Neural cell (in vitro differentiated cells): Measurements from ENCODE around the gene SETD1A. TPM values are rescaled to one million over a fixed set of nuclear protein-coding genes. Genes with fewer than 3 reads are reported as not detected.

Source experiments
- H2AFZ ChIP-seq: fragments of 200-600, 300-800 bp; sonication (generic), shearing (Covaris generic); 2 replicates; pipeline ENCODE4 v1.6.0; 2014; ENCODE audit warnings: low read depth, mild to moderate bottlenecking, antibody characterized with exemption, low read length, moderate library complexity
- H3F3A ChIP-seq: fragments of 200-600 bp; shearing (Covaris generic); 2 replicates; pipeline ENCODE4 v1.6.1; 2016; ENCODE audit warnings: mild to moderate bottlenecking, moderate library complexity, mixed read lengths, antibody characterized with exemption, low read length; ENCODE audit not compliant: insufficient read depth, poor library complexity, severe bottlenecking
- H3K27ac ChIP-seq: fragments of 200-600, 300-800 bp; sonication (generic), shearing (Covaris generic); 2 replicates; pipeline ENCODE4 v1.5.1; 2014; ENCODE audit warnings: mild to moderate bottlenecking, low read length, moderate library complexity
- H3K27me3 ChIP-seq: fragments of 300-800, 200-600 bp; sonication (generic), shearing (Covaris generic); 2 replicates; pipeline ENCODE4 v1.6.0; 2014; ENCODE audit warnings: mild to moderate bottlenecking, low read depth, low read length, moderate library complexity; ENCODE audit not compliant: insufficient read depth
- H3K36me3 ChIP-seq: fragments of 300-800, 200-600 bp; sonication (generic), shearing (Covaris generic); 2 replicates; pipeline ENCODE4 v1.5.1; 2014; ENCODE audit warnings: mild to moderate bottlenecking, antibody characterized with exemption, low read length, moderate library complexity; ENCODE audit not compliant: insufficient read depth
- H3K4me2 ChIP-seq: fragments of 300-800, 200-600 bp; sonication (generic), shearing (Covaris generic); 2 replicates; pipeline ENCODE4 v1.6.0; 2014; ENCODE audit warnings: mild to moderate bottlenecking, low read length
- H3K4me3 ChIP-seq: fragments of 300-800, 200-600 bp; sonication (generic), shearing (Covaris generic); 2 replicates; pipeline ENCODE4 v1.5.1; 2014; ENCODE audit warnings: mild to moderate bottlenecking, low read length, moderate library complexity
- H3K79me2 ChIP-seq: fragments of 200-600 bp; shearing (Covaris generic); replicated peaks from 2 replicates; pipeline ENCODE4 v1.6.0; 2014; ENCODE audit warnings: mild to moderate bottlenecking, low read length, moderate library complexity; ENCODE audit not compliant: insufficient read depth
- H3K9ac ChIP-seq: fragments of 300-800, 200-600 bp; sonication (generic), shearing (Covaris generic); 2 replicates; pipeline ENCODE4 v1.6.1; 2016; ENCODE audit warnings: mild to moderate bottlenecking, low read length, mixed read lengths
- H3K9me2 ChIP-seq: fragments of 200-600 bp; shearing (Covaris generic); 2 replicates; pipeline ENCODE4 v1.6.1; 2016; ENCODE audit warnings: mild to moderate bottlenecking, low read length, mixed read lengths; ENCODE audit not compliant: insufficient read depth
- H3K9me3 ChIP-seq: fragments of 200-600, 300-800 bp; sonication (generic), shearing (Covaris generic); 2 replicates; pipeline ENCODE4 v1.6.1; 2016; ENCODE audit warnings: mild to moderate bottlenecking, mixed run types, low read length, moderate library complexity, mixed read lengths
- H4K20me1 ChIP-seq: fragments of 200-600 bp; shearing (Covaris generic); 2 replicates; pipeline ENCODE4 v1.6.1; 2016; ENCODE audit warnings: mild to moderate bottlenecking, mixed run types; ENCODE audit not compliant: insufficient read depth
- CTCF ChIP-seq: fragments of 450-650 bp; IDR thresholded peaks from 2 replicates; pipeline ENCODE4 v1.5.1; 2014; ENCODE audit warnings: antibody characterized with exemption, mild to moderate bottlenecking, moderate library complexity; ENCODE audit not compliant: poor library complexity, severe bottlenecking
- EP300 ChIP-seq: fragments of 450-650 bp; conservative IDR thresholded peaks from 2 replicates; pipeline ENCODE4 v1.6.1; 2014; ENCODE audit warnings: antibody characterized with exemption, mild to moderate bottlenecking, moderate library complexity; ENCODE audit not compliant: poor library complexity, severe bottlenecking
- EZH2 ChIP-seq: fragments of 200-600, 300-800 bp; shearing (Covaris generic), sonication (generic); IDR thresholded peaks from 2 replicates; pipeline ENCODE4 v1.6.1; 2014; ENCODE audit warnings: antibody characterized with exemption, low read length, borderline replicate concordance, mild to moderate bottlenecking; ENCODE audit not compliant: insufficient read depth, poor library complexity, severe bottlenecking
- MXI1 ChIP-seq: fragments of 450-650 bp; conservative IDR thresholded peaks from 2 replicates; pipeline ENCODE4 v1.6.1; 2014; ENCODE audit warnings: antibody characterized with exemption, mild to moderate bottlenecking; ENCODE audit not compliant: poor library complexity, severe bottlenecking
- POLR2AphosphoS5 ChIP-seq: IDR thresholded peaks from 2 replicates; pipeline ENCODE4 v1.6.1; 2012
- RAD21 ChIP-seq: fragments of 450-650 bp; conservative IDR thresholded peaks from 2 replicates; pipeline ENCODE4 v1.6.1; 2014; ENCODE audit warnings: antibody characterized with exemption, mild to moderate bottlenecking, moderate library complexity
- REST ChIP-seq: IDR thresholded peaks from 2 replicates; pipeline ENCODE4 v1.6.1; 2012; ENCODE audit warnings: borderline replicate concordance
- SMC3 ChIP-seq: fragments of 450-650 bp; conservative IDR thresholded peaks from 2 replicates; pipeline ENCODE4 v1.6.1; 2014; ENCODE audit warnings: antibody characterized with exemption, mild to moderate bottlenecking, moderate library complexity; ENCODE audit not compliant: poor library complexity
- TAF1 ChIP-seq: IDR thresholded peaks from 2 replicates; pipeline ENCODE4 v1.6.1; 2012; ENCODE audit warnings: low read depth
- polyA plus RNA-seq: library from polyadenylated mRNA; depleted of rRNA; stranded (reverse); fragments of >200 nt; gene quantifications from 2 replicates; pipeline ENCODE4 v1.2.3, GENCODE V29; 2014

Gene SETD1A
- polyA plus RNA-seq, 1 donor from 2014 or later, result 1.4 TPM

- TF ChIP-seq POLR2AphosphoS5 (no peak), RAD21 (no peak), TAF1 (no peak), SMC3 (no peak), EZH2 (no peak), REST (no peak), MXI1 (no peak), CTCF (no peak), EP300 (no peak)
- Histone ChIP-seq H4K20me1 (no peaks in the 10 kb centered on the region), H3K9me3 (no peaks in the 10 kb centered on the region), H2AFZ (no peak overlapping the region), H3K79me2 (no peaks in the 10 kb centered on the region), H3K9ac (no peak overlapping the region), H3K36me3 (no peaks in the 10 kb centered on the region), H3K9me2 (no peaks in the 10 kb centered on the region), H3K4me2 (no peak overlapping the region), H3K4me3 (no peak overlapping the region), H3K27ac (no peak overlapping the region), H3F3A (no peaks in the 10 kb centered on the region), H3K27me3 (no peaks in the 10 kb centered on the region)
Observed at GRCh38 chr16:30971298-30971697, 13.7 kb downstream of the SETD1A start.

- Histone ChIP-seq H2AFZ (no peak overlapping the region), H3K9me3 (no peaks in the 10 kb centered on the region), H4K20me1 (no peaks in the 10 kb centered on the region), H3K9me2 (no peaks in the 10 kb centered on the region), H3K79me2 (no peaks in the 10 kb centered on the region), H3F3A (no peaks in the 10 kb centered on the region), H3K36me3 (no peaks in the 10 kb centered on the region), H3K9ac (no peak overlapping the region), H3K27me3 (no peaks in the 10 kb centered on the region), H3K27ac (no peak overlapping the region), H3K4me3 (no peak overlapping the region), H3K4me2 (no peak overlapping the region)
- no peak for TF ChIP-seq POLR2AphosphoS5
- TF ChIP-seq TAF1, result no peak
- TF ChIP-seq CTCF, result no peak
- TF ChIP-seq EZH2, result no peak
- no peak for TF ChIP-seq SMC3
Observed at GRCh38 chr16:30972872-30973271, 15.3 kb downstream of the SETD1A start.
